COLO668 (cell line): ENCODE measurements around the gene MEIOB.

Source experiments
- DNase-seq: peaks from one replicate; lab custom pipeline; 2025; ENCODE audit not compliant: unreplicated experiment; lab: John Stamatoyannopoulos, UW

The MEIOB gene

GRCh38 chr16:1789643-1790045 lies 82.3 kb downstream of the MEIOB start:
- no peak for DNase-seq

- DNase-seq: no peak
Measured at GRCh38 chr16:1788708-1789100, 83.3 kb downstream of the MEIOB start.

DNA sequence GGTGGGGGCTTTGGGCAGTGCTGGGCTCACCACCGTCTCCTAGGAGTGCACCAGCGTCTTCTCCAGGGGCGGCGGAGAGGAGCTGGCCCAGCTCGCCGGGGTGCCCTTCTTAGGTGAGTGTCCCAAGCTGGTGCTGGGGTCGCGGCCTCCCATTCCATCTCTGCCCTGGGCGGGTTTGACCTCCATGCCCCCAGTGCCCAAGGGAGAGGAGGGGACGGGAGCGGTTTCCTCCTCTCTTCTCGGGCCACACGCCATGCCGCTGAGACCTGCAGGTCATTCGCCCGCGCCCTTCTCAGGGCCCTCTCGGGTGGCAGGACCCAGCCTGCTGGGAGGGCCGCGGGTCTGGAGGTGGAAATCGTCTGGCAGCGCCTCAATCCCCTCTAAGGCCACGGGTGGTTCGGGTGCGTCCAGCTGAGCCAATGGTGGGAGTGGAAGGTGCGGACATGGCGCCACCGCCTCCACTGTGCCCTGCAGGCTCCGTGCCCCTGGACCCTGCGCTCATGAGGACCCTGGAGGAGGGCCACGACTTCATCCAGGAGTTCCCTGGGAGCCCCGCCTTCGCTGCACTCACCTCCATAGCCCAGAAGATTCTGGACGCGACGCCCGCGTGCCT lies 83.8 kb downstream of the MEIOB start:
- no peak for DNase-seq

DNA sequence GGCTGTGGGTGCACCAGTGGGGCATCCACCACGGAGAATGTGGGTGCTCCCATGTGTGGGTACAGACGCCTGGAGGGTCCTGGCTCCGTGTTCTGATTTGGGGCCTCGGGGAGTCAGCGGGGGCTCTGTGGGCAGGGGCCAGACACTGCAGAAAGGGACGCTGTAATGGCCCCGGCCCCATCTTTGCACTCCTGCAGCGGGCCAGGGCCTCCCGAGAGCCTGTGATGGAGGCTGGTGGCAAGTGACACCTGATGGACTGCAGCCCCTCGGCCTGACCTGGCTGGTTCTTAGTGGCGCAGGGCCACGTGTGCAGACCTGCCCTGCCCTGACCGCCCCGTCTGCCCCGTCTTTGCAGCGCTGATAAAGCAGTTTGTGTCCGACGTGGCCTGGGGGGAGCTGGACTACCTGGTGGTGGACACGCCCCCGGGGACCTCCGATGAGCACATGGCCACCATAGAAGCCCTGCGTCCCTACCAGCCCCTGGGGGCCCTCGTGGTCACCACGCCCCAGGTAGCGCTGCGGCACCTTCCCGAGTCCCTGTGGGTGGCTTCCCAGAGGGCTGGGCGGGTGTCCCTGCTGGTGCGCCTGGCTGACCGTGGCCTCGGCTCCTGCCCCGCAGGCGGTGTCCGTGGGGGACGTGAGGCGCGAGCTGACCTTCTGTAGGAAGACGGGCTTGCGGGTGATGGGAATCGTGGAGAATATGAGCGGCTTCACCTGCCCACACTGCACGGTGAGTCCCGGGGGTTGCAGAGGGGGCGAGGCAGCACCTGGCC lies 84.5 kb downstream of the MEIOB start:
- DNase-seq: no peak

DNA sequence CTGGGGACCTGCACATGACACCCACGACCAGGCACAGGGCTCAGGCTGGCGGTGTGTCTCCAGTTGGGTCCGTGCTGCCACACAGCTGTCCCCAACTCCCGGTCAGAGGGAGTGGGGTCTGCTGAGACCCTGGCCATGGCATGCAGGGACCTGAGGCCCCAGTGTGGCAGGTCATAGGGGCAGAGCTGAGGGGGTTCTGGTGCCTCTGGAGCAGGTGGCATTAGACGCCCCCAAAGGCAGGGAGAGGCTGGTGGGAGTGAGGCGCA lies 85.0 kb downstream of the MEIOB start:
- no peak for DNase-seq

DNA sequence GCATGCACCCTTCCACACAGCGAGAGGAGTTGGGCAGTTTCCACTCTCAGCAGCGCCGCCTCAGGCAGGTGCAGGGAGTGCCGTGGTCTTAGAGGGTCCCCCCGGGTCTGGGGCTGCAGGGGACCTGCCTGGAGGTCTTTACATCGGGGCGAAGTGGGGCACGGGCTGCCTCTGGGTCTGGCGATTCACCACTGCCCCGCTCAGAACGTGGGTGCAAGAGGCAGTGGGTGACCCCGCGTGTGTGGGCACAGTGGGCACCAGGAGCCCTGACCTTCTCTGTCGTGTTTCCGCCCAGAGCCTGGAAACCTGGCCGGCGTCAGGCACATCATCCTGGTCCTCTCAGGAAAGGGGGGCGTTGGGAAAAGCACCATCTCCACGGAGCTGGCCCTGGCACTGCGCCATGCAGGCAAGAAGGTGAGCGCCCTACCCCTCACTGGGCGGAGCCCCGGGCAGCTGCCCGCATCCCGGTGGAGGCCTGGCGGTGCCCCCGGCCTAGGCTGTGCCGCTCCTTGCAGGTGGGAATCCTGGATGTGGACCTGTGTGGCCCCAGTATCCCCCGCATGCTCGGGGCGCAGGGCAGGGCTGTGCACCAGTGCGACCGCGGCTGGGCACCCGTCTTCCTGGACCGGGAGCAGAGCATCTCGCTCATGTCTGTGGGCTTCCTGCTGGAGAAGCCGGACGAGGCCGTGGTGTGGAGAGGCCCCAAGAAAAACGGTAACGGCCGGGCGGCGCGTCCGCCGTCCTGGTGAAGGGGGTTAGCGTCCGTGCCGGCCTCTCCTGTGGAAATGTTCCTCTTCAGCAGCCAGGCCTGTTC lies 85.5 kb downstream of the MEIOB start:
- no peak for DNase-seq

DNA sequence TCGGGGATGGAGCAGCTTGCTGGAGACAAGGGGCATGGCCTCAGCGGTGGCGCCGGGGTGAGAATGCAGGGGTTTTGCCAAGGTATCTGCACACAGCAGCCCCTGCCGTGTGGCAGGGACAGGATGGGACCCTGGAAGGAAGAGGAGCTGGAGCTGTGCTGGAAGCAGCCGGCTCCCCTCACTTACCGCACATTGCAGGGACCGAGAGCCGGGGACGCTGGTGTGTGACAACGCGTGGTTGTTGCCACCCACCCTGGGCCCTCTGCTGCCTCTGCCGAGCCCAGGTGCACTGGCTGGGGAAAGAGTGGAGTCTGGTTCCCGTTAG lies 86.2 kb downstream of the MEIOB start:
- DNase-seq: no peak

DNA sequence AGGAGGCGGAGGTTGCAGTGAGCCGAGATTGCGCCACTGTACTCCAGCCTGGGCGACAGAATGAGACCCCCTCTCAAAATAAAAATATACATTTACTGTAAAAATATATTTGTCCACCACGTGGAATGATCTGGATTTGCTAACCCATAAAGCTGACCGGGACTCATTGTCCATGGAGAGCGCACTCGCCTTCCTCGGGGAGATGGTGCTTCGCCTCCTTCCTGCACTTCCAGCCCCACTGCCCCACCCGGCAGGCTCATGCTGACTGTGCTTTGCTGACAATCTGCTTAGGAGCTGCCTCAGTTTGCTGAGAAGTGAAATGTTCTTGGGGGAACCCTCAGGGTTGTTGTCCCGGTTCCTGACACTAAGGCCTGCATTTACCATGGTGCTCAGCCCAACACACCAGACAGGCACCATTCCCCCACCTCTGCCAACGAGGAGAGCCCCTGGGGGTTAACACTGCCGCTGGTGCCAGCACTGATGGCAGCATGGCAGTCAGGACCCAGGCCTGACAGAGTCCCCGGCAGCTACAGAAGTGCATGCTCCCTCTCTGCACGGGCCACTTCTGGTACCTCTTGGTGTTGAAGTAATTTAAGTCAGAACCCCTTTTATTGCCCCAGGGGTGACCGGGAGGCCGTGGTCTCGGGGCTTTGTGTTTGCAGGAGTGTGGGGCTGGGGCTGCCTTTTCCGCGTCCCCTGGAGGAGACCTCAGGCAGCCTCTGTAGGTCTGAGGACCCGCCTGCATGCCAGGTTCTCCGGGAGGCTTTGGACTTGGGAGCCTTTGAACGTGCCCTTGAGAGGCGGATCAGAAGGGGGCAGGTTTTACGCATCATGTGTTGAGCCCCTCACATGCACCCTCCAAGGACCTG lies 86.8 kb downstream of the MEIOB start:
- no peak for DNase-seq
